ENCODE measurements around the gene MYO1H. TPM values are rescaled to one million over a fixed set of nuclear protein-coding genes. Genes with fewer than 3 reads are reported as not detected.

The MYO1H gene
- total RNA-seq, 1 experiment from 2014 or later = not detected

DNA sequence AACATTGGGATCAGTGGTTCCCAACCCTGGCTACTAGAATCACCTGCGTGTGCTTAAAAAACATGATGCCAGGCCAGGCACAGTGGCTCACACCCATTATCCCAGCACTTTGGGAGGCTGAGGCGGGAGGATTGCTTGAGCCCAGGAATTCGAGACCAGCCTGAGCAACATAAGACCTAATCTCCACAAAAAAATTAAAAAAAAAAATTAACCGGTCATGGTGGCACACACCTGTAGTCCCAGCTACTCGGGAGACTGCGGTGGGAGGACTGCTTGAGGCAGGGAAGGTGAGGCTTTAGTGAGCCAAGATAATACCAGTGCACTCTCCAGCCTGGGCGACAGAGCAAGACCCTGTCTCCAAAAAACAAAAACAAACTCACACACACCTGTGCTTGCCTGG, 127.4 kb downstream of the MYO1H start (continued):
- TF ChIP-seq, protein P1, sequence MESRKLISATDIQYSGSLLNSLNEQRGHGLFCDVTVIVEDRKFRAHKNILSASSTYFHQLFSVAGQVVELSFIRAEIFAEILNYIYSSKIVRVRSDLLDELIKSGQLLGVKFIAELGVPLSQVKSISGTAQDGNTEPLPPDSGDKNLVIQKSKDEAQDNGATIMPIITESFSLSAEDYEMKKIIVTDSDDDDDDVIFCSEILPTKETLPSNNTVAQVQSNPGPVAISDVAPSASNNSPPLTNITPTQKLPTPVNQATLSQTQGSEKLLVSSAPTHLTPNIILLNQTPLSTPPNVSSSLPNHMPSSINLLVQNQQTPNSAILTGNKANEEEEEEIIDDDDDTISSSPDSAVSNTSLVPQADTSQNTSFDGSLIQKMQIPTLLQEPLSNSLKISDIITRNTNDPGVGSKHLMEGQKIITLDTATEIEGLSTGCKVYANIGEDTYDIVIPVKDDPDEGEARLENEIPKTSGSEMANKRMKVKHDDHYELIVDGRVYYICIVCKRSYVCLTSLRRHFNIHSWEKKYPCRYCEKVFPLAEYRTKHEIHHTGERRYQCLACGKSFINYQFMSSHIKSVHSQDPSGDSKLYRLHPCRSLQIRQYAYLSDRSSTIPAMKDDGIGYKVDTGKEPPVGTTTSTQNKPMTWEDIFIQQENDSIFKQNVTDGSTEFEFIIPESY (IDR thresholded peaks at IDR 0.05; ENCODE audit: extremely low read depth, insufficient replicate concordance, low read length) = no peak
- TF ChIP-seq CEBPB (IDR thresholded peaks at IDR 0.05; ENCODE audit: low read depth) = no peak
- TF ChIP-seq POLR2AphosphoS5 (IDR thresholded peaks at IDR 0.05; ENCODE audit: low read depth, low read length) = no peak

- Histone ChIP-seq H3K4me1 (ENCODE audit: control insufficient read depth in 1 of 2, insufficient read depth in 2 of 2, low read length in 2 of 2) (peaks cover 9 to 18% of the 10 kb centered on the region in 2 experiments), H4K20me1 (ENCODE audit: insufficient read depth) (0 out of 2 replicates have a peak, but pooled peaks cover 4% of the 10 kb centered on the region), H3K9me3 (ENCODE audit: control insufficient read depth in 1 of 2, insufficient read depth in 1 of 2, low read depth in 1 of 2, low read length in 2 of 2) (no peaks in the 10 kb centered on the region), H3K27ac (ENCODE audit: low read depth, low read length) (peak overlapping the region; percentile 94), H3K4me3 (replicated peaks in 1 of 2; ENCODE audit: low read depth in 1 of 2, low read length in 2 of 2) (peak overlapping the region; percentile 87 to 97), H3K27me3 (ENCODE audit: insufficient read depth, low read length) (no peaks in the 10 kb centered on the region), H3K9me2 (ENCODE audit: insufficient read depth) (no peaks in the 10 kb centered on the region), H3K36me3 (ENCODE audit: control insufficient read depth in 1 of 2, insufficient read depth in 2 of 2, low read length in 2 of 2) (peaks cover 0 to 3% of the 10 kb centered on the region in 2 experiments; a peak in 2 of 4 replicates), H2AFZ (ENCODE audit: low read depth, low read length, poor library complexity, severe bottlenecking) (no peak overlapping the region), H3K9ac (ENCODE audit: low read length) (peak overlapping the region; percentile 76), H3K4me2 (ENCODE audit: low read length) (peak overlapping the region; percentile 89), H3K79me2 (ENCODE audit: insufficient read depth, low read length) (peaks cover 74% of the 10 kb centered on the region)
- ChIA-PET RAD21 (ENCODE audit: low non-redundant PET in 1 of 2, low total read pairs in 2 of 2, uncharacterized antibody in 2 of 2, unreplicated experiment in 2 of 2) (no interaction called here), POLR2A (no interaction called here), CTCF (no interaction called here)
- TSS peak; percentile 57 for BruUV-seq (replicated peaks)
- DNase-seq (ENCODE audit: low read depth, low spot score) (no peak), ATAC-seq (no peak; the same call in 1 of the 2 replicates)
- intact Hi-C loops (cut with micrococcal nuclease) = loop anchor here (2.0 kb wide), 1 partner anchor 43 kb away; no protein-coding TSS in a partner anchor
- TF ChIP-seq RAD21 (IDR thresholded peaks at IDR 0.05; ENCODE audit: low read depth) = no peak
- TF ChIP-seq SRF (IDR thresholded peaks at IDR 0.05; ENCODE audit: low read depth) = no peak
- TF ChIP-seq ZFX (IDR thresholded peaks at IDR 0.05) = no peak
- no peak for TF ChIP-seq EGR1 (IDR thresholded peaks at IDR 0.05; ENCODE audit: low read depth)
- TF ChIP-seq CTCF (IDR thresholded peaks at IDR 0.05 in 2 of 3, conservative IDR thresholded peaks at IDR 0.05 in 1 of 3; ENCODE audit: borderline replicate concordance in 1 of 3, insufficient read depth in 1 of 3, low read depth in 2 of 3, low read length in 2 of 3) = no peak
- TF ChIP-seq, protein P2, sequence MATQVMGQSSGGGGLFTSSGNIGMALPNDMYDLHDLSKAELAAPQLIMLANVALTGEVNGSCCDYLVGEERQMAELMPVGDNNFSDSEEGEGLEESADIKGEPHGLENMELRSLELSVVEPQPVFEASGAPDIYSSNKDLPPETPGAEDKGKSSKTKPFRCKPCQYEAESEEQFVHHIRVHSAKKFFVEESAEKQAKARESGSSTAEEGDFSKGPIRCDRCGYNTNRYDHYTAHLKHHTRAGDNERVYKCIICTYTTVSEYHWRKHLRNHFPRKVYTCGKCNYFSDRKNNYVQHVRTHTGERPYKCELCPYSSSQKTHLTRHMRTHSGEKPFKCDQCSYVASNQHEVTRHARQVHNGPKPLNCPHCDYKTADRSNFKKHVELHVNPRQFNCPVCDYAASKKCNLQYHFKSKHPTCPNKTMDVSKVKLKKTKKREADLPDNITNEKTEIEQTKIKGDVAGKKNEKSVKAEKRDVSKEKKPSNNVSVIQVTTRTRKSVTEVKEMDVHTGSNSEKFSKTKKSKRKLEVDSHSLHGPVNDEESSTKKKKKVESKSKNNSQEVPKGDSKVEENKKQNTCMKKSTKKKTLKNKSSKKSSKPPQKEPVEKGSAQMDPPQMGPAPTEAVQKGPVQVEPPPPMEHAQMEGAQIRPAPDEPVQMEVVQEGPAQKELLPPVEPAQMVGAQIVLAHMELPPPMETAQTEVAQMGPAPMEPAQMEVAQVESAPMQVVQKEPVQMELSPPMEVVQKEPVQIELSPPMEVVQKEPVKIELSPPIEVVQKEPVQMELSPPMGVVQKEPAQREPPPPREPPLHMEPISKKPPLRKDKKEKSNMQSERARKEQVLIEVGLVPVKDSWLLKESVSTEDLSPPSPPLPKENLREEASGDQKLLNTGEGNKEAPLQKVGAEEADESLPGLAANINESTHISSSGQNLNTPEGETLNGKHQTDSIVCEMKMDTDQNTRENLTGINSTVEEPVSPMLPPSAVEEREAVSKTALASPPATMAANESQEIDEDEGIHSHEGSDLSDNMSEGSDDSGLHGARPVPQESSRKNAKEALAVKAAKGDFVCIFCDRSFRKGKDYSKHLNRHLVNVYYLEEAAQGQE (IDR thresholded peaks at IDR 0.05; ENCODE audit: low read depth) = no peak
- no peak for TF ChIP-seq ZNF274 (IDR thresholded peaks at IDR 0.05; ENCODE audit: low read depth, low read length)
- TF ChIP-seq SIN3A (IDR thresholded peaks at IDR 0.05; ENCODE audit: low read depth) = no peak
- no peak for TF ChIP-seq CBX3 (IDR thresholded peaks at IDR 0.05; ENCODE audit: low read depth)
- no peak for TF ChIP-seq YY1 (IDR thresholded peaks at IDR 0.05; ENCODE audit: extremely low read depth, insufficient replicate concordance, low read depth, low read length)
- TF ChIP-seq, protein P3, sequence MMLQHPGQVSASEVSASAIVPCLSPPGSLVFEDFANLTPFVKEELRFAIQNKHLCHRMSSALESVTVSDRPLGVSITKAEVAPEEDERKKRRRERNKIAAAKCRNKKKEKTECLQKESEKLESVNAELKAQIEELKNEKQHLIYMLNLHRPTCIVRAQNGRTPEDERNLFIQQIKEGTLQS (IDR thresholded peaks at IDR 0.05) = no peak
Observed at GRCh38 chr12:109475993-109476806, 128.5 kb downstream of the MYO1H start.

All from HCT116 (cell line).